Activated naive CD4-positive, alpha-beta T cell treated with Interleukin-2 at 50 U/mL for 16 hours (primary cell): Measurements from ENCODE around the gene IQGAP2.
"Not testable (repeated sequence)": the region's sequence is repeated elsewhere in the genome, so short reads cannot be mapped to it uniquely, and the experiment has no call there.

Experiments used
- DNase-seq: peaks from one replicate; pipeline ENCODE4 v3.0.0-alpha.2; 2020

The IQGAP2 gene

GRCh38 chr5:76402886-76403765, at the start of gene IQGAP2:
IQGAP2 (plus strand) TSS chr5:76403285; CDS start chr5:76403546, 261 bp downstream.
- peak; percentile 83 for DNase-seq

GRCh38 chr5:76356887-76357286, 46.2 kb upstream of the IQGAP2 start:
- DNase-seq = no peak

GRCh38 chr5:76363352-76364225, 39.5 kb upstream of the IQGAP2 start:
- DNase-seq = no peak

- no peak for DNase-seq
Measured at GRCh38 chr5:76364226-76364589, 38.9 kb upstream of the IQGAP2 start.

- DNase-seq = no peak
Measured at GRCh38 chr5:76365561-76365960, 37.5 kb upstream of the IQGAP2 start.

GRCh38 chr5:76366596-76366995, 36.5 kb upstream of the IQGAP2 start:
- no peak for DNase-seq

GRCh38 chr5:76367623-76368371, 35.3 kb upstream of the IQGAP2 start:
- DNase-seq = peak; percentile 19

- no peak for DNase-seq
Measured at GRCh38 chr5:76368941-76369340, 34.1 kb upstream of the IQGAP2 start.

- DNase-seq = not testable (repeated sequence)
Measured at GRCh38 chr5:76369668-76370067, 33.4 kb upstream of the IQGAP2 start.

GRCh38 chr5:76371960-76372322, 31.1 kb upstream of the IQGAP2 start:
- no peak for DNase-seq

GRCh38 chr5:76372323-76373054, 30.6 kb upstream of the IQGAP2 start:
- no peak for DNase-seq

GRCh38 chr5:76376148-76376865, 26.8 kb upstream of the IQGAP2 start:
- no peak for DNase-seq

GRCh38 chr5:76376866-76377230, 26.2 kb upstream of the IQGAP2 start:
- no peak for DNase-seq

GRCh38 chr5:76378355-76378754, 24.7 kb upstream of the IQGAP2 start:
- no peak for DNase-seq

GRCh38 chr5:76379316-76379715, 23.8 kb upstream of the IQGAP2 start:
- DNase-seq = no peak

GRCh38 chr5:76379855-76380254, 23.2 kb upstream of the IQGAP2 start:
- DNase-seq = no peak

GRCh38 chr5:76380346-76381066, 22.6 kb upstream of the IQGAP2 start:
- DNase-seq = no peak

- no peak for DNase-seq
Measured at GRCh38 chr5:76383126-76383832, 19.8 kb upstream of the IQGAP2 start.

GRCh38 chr5:76384189-76384588, 18.9 kb upstream of the IQGAP2 start:
- no peak for DNase-seq

- no peak for DNase-seq
Measured at GRCh38 chr5:76384705-76385104, 18.4 kb upstream of the IQGAP2 start.
